Posterior cingulate gyrus (tissue), 11 donors: ENCODE measurements around the gene CLCF1.

Experiments used
- DNase-seq, 10 donors: peaks; one replicate each; pipeline versions ENCODE4 v3.0.0 to v3.0.0-alpha.2; 2020 to 2021; ENCODE audit warnings: mixed read lengths in 3 of 10
- intact Hi-C: fragments of 100-400 bp; cut with DNase I; formaldehyde crosslinking; loops from one replicate; pipeline ENCODE4 v1.15.1; 2023

The CLCF1 gene

GRCh38 chr11:67349928-67350465, 23.4 kb downstream of the CLCF1 start:
- intact Hi-C loops = loop anchor here (5.0 kb wide), 1 partner anchor 157 kb away; the partner anchor contains the start of genes CDK2AP2 and PITPNM1
- DNase-seq = peak in 1 of 10 donors; percentile 27

GRCh38 chr11:67349457-67349856, 23.9 kb downstream of the CLCF1 start:
- DNase-seq = peak in 2 of 10 donors; percentile 10 to 32
- intact Hi-C loops = no loop called here

- intact Hi-C loops = no loop called here
Observed at GRCh38 chr11:67349036-67349435, 24.4 kb downstream of the CLCF1 start.

GRCh38 chr11:67347964-67348749, 25.2 kb downstream of the CLCF1 start:
- intact Hi-C loops = no loop called here

More at GRCh38 chr11:67349036-67349435, 24.4 kb downstream of the CLCF1 start:
- DNase-seq = peak in 1 of 10 donors; percentile 7

GRCh38 chr11:67345920-67346819, 27.2 kb downstream of the CLCF1 start:
- DNase-seq = no peak
- intact Hi-C loops = no loop called here

More at GRCh38 chr11:67347964-67348749, 25.2 kb downstream of the CLCF1 start:
- peak in 2 of 10 donors; percentile 16 to 49 for DNase-seq

GRCh38 chr11:67345247-67345919, 28.0 kb downstream of the CLCF1 start:
- peak in 2 of 10 donors; percentile 20 to 46 for DNase-seq
- intact Hi-C loops = no loop called here

GRCh38 chr11:67344264-67344663, 29.1 kb downstream of the CLCF1 start:
- intact Hi-C loops = no loop called here
- peak in 2 of 10 donors; percentile 14 to 23 for DNase-seq

- intact Hi-C loops = no loop called here
- DNase-seq = no peak
Observed at GRCh38 chr11:67337257-67337656, 36.1 kb downstream of the CLCF1 start.

- intact Hi-C loops = no loop called here
- DNase-seq = no peak
Observed at GRCh38 chr11:67332081-67332691, 41.2 kb downstream of the CLCF1 start.

- no peak for DNase-seq
- intact Hi-C loops = loop anchor here (10.0 kb wide), 1 partner anchor 359 kb away; no protein-coding TSS in a partner anchor
Observed at GRCh38 chr11:67323526-67323925, 49.9 kb downstream of the CLCF1 start.

GRCh38 chr11:67322049-67322448, 51.3 kb downstream of the CLCF1 start:
- intact Hi-C loops = loop anchor here (10.0 kb wide), 1 partner anchor 357 kb away; no protein-coding TSS in a partner anchor
- peak in 1 of 10 donors; percentile 54 for DNase-seq

- intact Hi-C loops = loop anchor here (10.0 kb wide), 1 partner anchor 357 kb away; no protein-coding TSS in a partner anchor
- peak in 2 of 10 donors; percentile 11 to 24 for DNase-seq
Observed at GRCh38 chr11:67321313-67321871, 52.0 kb downstream of the CLCF1 start.

GRCh38 chr11:67320691-67321090, 52.7 kb downstream of the CLCF1 start:
- intact Hi-C loops = loop anchor here (10.0 kb wide), 1 partner anchor 356 kb away; no protein-coding TSS in a partner anchor
- peak in 2 of 10 donors; percentile 3 to 35 for DNase-seq

GRCh38 chr11:67320011-67320410, 53.4 kb downstream of the CLCF1 start:
- no peak for DNase-seq
- intact Hi-C loops = loop anchor here (10.0 kb wide), 1 partner anchor 355 kb away; no protein-coding TSS in a partner anchor

GRCh38 chr11:67318876-67319275, 54.5 kb downstream of the CLCF1 start:
- peak in 2 of 10 donors; percentile 39 to 40 for DNase-seq
- intact Hi-C loops = loop anchor here (5.0 kb wide), 1 partner anchor 237 kb away; no protein-coding TSS in a partner anchor

- DNase-seq = peak in 1 of 10 donors; percentile 79
- intact Hi-C loops = loop anchor here (1.0 to 5.0 kb wide), 3 partner anchors 52 to 236 kb away; partner anchors contain the start of gene GRK2
Observed at GRCh38 chr11:67317888-67318555, 55.4 kb downstream of the CLCF1 start.

GRCh38 chr11:67317205-67317887, 56.1 kb downstream of the CLCF1 start:
- DNase-seq = peak; percentile 95 to 99 (median 98)
- intact Hi-C loops = loop anchor here (1.0 to 5.0 kb wide), 3 partner anchors 51 to 235 kb away; partner anchors contain the start of gene GRK2

- intact Hi-C loops = loop anchor here (1.0 to 5.0 kb wide), 3 partner anchors 51 to 235 kb away; partner anchors contain the start of gene GRK2
- no peak for DNase-seq
Observed at GRCh38 chr11:67316882-67317204, 56.6 kb downstream of the CLCF1 start.
